HG02642 (cell line): ENCODE measurements around the gene KRTAP2-3.
"Not testable (repeated sequence)": the region's sequence is repeated elsewhere in the genome, so short reads cannot be mapped to it uniquely, and the experiment has no call there.

ENCODE experiments used
- ATAC-seq: cut with Tn5 transposase; IDR thresholded peaks from one replicate; pipeline ENCODE4 v1.9.1; 2021; ENCODE audit warnings: mild to moderate bottlenecking; ENCODE audit not compliant: unreplicated experiment, poor library complexity

KRTAP2-3 gene

DNA sequence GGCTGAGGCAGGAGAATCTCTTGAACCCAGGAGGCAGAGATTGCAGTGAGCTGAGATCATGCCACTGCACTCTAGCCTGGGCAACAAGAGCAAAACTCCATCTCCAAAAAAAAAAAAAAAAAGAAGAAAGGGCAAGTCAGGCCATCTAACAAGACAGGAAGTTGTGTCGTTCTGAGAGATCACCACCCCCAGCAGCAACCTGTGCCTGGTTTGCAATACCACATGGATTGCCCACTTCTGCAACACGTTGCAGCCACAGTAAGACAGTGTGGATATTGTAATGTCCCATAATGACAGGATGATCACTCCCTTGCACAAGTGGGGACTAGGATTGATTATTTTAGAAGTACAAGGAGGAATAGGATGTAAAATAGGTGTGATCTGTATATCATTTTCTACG lies 9.1 kb upstream of the KRTAP2-3 start:
- no peak for ATAC-seq

DNA sequence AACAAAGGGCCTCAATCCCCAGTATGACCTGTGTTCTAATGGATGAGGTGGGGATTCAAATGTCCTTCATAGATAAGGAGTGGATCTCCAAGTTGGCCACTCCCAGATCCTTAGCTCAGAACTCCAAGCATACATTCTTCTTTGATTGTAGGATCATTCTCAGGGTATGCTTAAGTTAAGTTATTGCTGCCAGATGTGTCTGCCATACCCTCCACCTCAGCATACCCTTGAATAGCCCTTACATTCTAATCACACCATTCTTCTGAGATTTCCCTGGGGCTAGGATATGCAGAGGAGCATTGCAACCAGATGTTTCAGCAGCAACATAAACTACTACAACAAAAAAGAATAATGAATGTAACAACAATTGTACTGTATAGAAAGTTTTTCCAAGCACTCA lies 7.4 kb upstream of the KRTAP2-3 start:
- ATAC-seq = no peak

DNA sequence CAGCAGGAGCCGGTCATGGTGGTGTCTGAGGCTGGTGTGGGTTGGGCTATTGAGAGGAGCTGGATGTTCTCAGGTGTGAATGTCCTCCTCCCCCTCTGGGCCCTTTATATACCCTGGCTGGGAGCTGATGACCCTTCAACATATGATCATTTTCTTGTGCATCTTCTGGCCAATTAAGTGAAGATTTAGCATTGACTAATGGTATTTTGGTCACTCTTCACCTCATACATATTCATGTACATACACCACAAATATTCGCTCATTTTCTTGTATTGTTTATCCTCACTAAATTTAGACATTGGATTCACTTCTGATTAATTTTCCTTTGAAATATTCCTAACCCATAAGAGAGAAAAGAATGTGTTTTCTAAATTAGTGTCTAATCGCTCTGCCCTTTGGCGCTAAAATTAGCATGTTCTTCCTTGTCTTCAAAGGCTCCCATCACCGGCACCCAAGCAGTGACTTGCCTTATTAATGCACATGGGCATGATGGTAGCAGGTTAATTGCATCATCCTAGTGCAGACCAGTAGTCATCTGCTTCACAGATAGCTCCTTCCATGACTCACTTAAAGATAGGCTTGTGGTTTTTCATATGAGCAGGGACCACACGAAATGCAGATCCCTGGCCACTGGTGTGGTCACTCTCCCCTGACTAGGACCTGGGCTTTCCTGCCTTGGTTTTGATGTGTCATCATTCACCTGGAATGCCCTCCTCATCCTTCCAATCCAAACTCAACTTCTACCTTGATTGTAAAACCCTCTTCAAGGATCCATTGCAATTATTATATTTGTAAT lies 6.1 kb upstream of the KRTAP2-3 start, which contains the start of gene KRTAP2-4:
TSS of gene KRTAP2-4 (minus strand) at position 51 of the 796 bp plus-strand sequence. CDS start at position 17, 34 bp downstream.
- ATAC-seq = no peak

DNA sequence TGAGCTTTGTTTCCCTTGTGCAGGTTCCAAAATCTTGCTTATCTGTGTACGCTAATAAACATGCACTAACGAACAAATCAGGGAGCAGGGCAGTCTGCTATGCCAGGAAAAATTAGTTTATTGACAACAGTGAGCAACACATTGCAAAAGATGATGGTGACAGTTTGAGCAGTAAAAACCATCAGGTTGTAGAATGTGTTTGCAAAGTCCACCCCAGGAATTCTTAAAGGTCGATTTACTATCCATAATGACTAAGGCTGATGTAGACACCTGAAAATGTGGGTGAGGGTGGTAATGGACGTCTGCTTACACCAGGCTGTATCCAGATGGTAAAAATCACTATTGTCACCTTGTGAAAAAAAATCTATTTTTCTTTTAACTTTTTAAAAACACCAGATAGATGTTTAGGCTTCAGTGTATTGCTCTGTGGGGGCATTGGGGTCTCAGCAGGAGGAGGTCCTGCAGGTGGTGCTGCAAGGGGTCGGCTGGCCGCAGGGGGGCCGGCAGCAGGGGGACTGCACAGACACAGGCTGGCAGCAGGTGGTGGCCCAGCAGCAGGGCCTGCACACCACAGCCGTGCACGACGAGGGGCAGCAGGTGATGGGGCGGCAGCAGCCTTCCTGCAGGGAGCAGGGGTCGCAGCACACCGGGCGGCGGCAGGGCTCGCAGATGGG lies 5.2 kb upstream of the KRTAP2-3 start:
- not testable (repeated sequence) for ATAC-seq

DNA sequence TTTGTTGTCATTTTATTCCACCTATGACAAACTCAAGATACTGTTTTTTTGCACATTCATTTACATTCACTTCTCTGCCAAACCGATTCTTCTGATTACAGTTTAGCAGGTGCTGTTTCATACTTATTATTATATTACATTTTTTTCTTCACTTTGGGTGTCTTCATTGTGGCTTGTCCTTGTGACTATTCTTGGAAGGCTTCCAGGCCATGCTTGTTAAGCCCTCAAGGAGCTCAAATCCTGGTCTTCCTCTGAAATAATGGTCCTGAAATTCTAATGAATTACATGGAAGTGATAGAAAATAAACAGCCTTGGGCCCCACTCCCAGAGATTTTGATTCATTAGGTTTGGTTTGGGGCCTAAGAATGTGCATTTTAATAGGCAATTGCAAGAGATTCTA lies 4.4 kb upstream of the KRTAP2-3 start:
- no peak for ATAC-seq

DNA sequence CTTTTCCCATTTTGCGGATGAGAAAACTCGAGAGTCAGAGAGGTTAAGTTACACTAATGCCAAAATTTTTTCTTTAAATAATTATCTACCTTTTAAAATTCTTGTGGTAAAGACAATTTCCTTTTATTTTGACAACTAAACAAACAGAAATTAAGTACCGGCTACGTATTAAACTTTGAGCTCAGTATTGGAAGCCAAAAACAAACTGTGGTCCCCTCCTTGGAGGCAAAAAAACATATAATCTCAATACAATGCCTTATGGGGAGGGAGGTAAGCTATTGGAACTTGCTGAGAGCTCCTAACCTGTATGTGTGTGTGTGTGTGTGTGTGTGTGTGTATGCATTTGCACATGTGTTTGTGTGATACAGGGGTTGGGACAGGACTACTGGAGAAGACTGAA lies 3.5 kb upstream of the KRTAP2-3 start:
- ATAC-seq = no peak

DNA sequence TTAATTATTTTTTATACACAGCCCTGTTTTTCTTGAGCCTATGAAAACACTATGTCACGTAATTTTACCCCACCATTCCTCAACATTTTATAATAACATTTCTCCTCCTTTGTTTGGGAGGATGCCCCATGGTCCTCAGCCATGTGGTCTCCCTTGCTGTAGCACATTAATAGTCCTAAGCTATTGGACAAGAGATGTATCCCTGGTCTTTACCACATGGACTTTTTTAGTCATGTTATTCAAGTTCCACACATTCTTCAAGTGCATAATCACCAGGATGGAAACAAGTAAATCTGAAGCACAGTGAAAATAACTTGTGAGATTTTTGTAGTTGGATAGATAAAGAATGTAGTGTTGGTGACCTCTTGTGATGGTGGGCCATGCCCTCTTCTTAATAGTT lies 2.0 kb upstream of the KRTAP2-3 start:
- ATAC-seq = no peak

DNA sequence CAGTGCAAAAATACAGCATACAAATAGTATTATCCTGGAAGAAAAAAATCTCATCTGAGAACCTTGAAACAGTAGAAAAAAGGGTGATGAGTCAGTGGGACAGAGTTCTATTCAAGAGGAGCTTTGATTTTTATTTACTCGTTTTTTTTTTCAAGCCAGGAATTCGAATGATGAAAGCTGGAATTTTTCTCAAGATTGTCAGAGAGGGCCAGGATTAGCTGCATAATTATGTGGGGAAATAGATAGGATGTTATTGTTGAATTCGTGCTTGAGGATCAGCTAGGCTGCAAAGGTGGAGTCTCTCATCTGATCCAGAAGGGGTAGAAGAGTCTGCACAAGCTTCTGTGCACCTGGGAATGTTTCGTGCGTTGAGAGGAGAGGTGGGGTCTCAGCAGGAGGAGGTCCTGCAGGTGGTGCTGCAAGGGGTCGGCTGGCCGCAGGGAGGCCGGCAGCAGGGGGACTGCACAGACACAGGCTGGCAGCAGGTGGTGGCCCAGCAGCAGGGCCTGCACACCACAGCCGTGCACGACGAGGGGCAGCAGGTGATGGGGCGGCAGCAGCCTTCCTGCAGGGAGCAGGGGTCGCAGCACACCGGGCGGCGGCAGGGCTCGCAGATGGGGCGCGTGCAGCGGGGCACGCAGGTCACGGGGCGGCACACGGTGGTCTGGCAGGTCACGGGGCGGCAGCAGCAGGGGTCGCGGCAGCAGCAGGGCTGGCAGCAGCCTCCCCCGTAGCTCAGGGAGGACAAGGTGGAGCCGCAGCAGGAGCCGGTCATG lies 450 bp downstream of the KRTAP2-3 start:
- ATAC-seq = not testable (repeated sequence)

DNA sequence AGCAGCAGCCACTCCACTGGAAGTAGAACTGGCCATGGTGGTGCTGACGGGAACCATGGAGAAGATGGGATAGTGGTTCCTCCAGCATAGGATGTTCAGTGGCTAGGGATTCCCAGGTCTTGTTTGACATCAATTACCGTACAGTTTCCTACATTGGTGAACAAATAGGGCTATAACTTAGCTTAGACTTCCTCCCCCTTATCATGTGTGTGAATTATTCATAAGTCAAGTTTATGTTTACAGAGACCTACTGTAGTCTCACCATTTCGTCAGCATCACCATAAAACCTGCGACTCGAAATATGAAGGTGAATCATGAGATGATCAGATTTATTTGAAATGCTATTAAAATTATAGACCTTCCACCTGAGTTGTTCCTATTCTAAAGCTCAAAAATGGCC lies 1.2 kb downstream of the KRTAP2-3 start:
- no peak for ATAC-seq

DNA sequence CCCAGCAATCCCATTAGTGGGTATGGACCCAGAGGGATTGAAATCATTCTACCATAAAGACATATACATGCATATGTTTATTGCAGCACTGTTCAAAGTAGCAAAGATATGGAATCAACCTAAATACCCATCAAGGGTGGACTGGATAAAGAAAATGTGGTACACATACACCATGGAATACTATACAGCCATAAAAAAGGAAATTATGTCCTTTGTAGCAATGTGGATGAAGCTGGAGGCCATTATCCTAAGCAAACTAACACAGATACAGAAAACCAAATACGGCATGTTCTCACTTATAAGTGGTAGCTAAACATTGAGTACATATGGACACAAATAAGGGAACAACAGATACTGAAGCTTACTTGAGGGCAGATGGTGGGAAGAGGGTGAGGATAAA lies 2.4 kb downstream of the KRTAP2-3 start:
- no peak for ATAC-seq

DNA sequence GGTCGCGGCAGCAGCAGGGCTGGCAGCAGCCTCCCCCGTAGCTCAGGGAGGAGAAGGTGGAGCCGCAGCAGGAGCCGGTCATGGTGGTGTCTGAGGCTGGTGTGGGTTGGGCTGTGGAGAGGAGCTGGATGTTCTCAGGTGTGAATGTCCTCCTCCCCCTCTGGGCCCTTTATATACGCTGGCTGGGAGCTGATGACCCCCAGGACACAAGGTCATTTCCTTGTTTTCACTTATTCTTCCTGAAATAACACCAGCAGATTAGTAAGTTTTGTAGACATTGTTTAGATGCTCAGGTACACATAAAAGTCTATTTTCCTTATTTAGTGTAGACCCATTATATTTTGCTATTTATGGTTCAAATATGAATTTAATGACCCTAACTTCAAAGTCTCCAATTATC lies 4.8 kb downstream of the KRTAP2-3 start, which contains the start of gene KRTAP2-2:
TSS of gene KRTAP2-2 (minus strand) at position 101 of the 400 bp plus-strand sequence. CDS start at position 82, 19 bp downstream.
- not testable (repeated sequence) for ATAC-seq

DNA sequence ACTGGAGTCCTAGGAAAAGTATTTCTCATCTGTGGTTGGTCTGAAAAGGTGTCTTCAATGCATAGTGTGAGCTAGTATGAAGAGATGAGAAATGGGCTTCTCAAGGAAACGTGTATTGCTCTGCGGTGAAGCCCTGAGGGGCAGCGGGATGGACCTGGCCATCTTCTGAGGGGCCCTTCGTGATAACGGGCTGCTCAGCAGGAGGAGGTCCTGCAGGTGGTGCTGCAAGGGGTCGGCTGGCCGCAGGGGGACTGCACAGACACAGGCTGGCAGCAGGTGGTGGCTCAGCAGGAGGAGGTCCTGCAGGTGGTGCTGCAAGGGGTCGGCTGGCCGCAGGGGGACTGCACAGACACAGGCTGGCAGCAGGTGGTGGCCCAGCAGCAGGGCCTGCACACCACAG lies 5.4 kb downstream of the KRTAP2-3 start:
- not testable (repeated sequence) for ATAC-seq

DNA sequence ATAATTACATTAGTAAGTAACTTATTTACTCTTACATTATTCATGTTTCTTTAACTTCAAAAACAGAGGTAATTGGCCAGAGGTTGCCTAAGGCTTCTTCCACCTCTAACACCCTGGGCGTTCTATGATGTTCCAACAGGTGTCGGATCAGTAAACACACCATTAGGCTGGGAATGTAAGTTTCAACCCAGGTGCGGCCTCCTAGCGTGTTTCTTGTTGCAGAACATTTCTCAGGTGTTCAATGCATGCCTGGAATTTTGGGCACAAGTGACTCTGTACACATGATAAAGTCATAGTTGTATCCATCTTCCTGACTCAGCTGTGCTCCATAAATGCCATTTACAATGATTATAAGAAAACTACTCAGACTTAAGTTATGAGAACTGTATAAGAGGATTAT lies 5.9 kb downstream of the KRTAP2-3 start:
- no peak for ATAC-seq

DNA sequence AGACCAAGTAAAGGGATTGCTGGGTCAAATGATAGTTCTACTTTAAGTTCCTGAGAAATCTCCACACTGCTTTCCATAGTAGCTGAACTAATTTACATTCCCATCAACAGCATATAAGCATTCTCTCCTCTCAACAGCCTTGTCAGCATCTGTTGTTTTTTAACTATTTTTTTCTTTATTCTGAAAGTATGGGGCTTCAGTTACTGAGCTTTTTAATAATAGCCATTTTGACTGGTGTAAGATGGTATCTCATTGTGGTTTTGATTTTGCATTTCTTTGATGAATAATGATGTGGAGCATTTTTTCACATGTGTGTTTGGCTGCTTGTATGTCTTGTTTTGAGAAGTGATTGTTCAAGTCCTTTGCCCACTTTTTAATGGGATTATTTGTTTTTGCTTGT lies 7.3 kb downstream of the KRTAP2-3 start:
- no peak for ATAC-seq

DNA sequence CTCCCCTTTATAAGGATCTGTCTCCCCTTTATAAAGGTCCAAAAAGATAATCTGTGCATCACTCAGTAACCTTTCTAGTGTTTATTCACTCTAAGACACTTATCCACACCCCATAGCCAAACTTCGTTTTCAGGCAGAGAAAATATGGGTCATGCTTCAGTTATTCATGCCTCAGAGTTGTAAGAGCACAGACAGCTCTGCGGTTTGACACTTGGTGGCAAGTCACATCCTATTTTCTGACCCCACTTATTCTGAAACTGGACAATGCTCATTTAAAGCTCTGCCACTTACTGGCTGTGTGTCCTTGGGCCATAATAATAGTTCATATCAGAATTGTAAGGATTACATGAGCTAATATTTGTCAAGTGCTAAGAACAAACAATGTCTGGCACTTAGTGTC lies 10.8 kb downstream of the KRTAP2-3 start:
- ATAC-seq = no peak

DNA sequence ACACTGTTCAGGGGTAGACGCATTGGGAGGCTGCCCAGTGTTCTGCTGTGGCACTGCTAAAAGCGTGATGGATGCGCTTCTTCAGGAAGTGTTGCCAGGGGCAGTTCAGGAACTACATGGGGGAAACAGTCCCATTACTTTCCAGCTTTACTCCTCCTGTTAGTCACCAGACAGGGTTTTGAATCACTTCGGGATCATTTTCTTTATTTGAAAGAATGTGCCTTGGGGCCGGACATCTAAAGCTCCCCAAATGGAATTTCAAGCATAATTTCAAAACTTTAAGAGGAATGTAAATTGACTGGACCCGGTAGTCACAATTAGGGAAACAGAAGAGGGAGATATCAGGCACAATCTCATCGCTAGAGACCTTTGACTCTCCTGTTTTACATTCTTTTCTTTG lies 11.5 kb downstream of the KRTAP2-3 start:
- ATAC-seq = no peak

DNA sequence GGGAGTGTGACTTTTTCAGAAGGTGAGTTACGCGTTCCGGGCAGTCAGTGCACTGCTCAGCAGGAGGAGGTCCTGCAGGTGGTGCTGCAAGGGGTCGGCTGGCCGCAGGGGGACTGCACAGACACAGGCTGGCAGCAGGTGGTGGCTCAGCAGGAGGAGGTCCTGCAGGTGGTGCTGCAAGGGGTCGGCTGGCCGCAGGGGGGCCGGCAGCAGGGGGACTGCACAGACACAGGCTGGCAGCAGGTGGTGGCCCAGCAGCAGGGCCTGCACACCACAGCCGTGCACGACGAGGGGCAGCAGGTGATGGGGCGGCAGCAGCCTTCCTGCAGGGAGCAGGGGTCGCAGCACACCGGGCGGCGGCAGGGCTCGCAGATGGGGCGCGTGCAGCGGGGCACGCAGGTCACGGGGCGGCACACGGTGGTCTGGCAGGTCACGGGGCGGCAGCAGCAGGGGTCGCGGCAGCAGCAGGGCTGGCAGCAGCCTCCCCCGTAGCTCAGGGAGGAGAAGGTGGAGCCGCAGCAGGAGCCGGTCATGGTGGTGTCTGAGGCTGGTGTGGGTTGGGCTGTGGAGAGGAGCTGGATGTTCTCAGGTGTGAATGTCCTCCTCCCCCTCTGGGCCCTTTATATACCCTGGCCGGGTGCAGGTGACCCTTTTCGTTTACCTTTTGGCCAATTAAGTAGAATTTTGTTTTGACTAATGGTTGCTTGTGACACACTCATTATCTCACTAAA lies 13.0 kb downstream of the KRTAP2-3 start, which contains the start of gene KRTAP2-1:
TSS of gene KRTAP2-1 (minus strand) at position 582 of the 731 bp plus-strand sequence. CDS start at position 533, 49 bp downstream.
- ATAC-seq = not testable (repeated sequence)

DNA sequence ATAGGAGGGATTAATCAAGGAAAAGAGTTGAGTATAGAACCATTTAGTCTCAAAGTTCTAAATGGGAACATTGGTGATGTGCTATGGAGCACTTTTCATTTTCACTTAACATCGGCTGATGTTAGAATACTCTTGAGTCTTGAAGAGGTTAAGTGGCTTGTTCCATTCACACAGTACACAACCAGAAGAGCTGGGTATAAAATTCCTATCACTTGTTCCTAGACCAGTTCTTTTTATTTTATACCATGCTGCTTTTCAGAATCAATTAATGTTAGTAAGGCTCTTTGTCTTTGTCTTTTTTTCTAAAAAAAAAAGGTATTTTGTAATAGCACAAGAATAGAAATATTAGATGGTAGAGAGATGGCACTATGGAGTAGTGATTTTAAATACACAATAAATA lies 17.0 kb downstream of the KRTAP2-3 start:
- no peak for ATAC-seq

DNA sequence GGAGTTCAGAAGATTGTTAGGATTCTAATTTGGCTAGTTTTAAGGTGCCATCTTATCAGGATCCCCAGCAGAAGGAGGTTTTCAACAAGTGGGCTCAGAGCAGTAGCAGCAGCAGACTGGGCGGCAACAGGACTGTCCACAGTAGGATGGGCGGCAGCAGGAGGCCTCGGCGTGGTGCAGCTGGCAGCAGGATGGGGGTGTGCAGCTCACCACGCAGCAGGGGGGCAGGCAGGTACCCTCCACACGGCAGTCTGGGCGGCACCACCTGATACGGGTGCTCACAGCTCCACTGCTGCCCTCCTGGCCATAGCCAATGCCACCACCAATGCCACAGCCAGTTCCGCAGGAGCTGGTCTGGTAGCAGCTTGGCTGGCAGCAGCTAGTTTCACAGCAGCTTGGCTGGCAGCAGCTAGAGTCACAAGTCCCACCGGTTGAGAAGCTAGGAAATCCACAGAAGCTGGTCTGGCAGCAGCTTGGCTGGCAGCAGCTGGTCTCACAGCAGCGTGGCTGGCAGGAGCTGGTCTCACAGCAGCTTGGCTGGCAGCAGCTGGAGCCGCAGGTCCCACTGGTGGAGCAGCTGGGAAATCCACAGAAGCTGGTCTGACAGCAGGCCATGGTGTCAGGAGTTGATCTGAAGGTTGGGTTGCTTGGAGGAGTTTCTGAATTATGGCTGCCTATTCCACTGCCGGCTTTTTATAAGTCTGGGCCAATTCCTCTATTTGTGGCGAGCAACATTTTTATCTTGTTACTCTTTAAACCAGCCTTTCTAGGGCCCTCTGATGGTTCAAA lies 18.9 kb downstream of the KRTAP2-3 start, which contains the start of gene KRTAP1-1:
TSS of gene KRTAP1-1 (minus strand) at position 668 of the 789 bp plus-strand sequence. CDS start at position 615, 53 bp downstream.
- not testable (repeated sequence) for ATAC-seq
